Prostate gland (tissue), 2 donors: ENCODE data around the gene CCDC106. TPM values are rescaled to one million over a fixed set of nuclear protein-coding genes. Genes with fewer than 3 reads are reported as not detected.
A peak's percentile ranks its signal among the peaks of the same experiment; 100 is the strongest.

Experiments used
- DNase-seq: peaks from one replicate; pipeline ENCODE4 v3.0.0-alpha.2; 2019; ENCODE audit warnings: low spot score
- H3K27ac ChIP-seq, 2 donors: fragments of 200-600 bp; sonication (generic); 2 replicates each; pipeline ENCODE4 v1.5.1; 2017 to 2019
- H3K27me3 ChIP-seq: fragments of 200-600 bp; sonication (generic); replicated peaks from 2 replicates; pipeline ENCODE4 v1.5.1; 2019; ENCODE audit not compliant: insufficient read depth
- H3K36me3 ChIP-seq, 2 donors: fragments of 200-600 bp; sonication (generic); 1 replicate in 1 of 2; 2 replicates in 1 of 2; pipeline versions ENCODE4 v1.5.1 to v1.8.1; 2017 to 2019
- H3K4me1 ChIP-seq: fragments of 200-600 bp; sonication (generic); replicated peaks from 2 replicates; pipeline ENCODE4 v1.5.1; 2019
- H3K4me3 ChIP-seq, 2 donors: fragments of 200-600 bp; sonication (generic); 2 replicates each; pipeline ENCODE4 v1.5.1; 2017 to 2019
- H3K9me3 ChIP-seq: fragments of 200-600 bp; sonication (generic); 2 replicates; pipeline ENCODE4 v1.5.1; 2017
- CTCF ChIP-seq, 4 experiments: fragments of 200-600 bp in 2 of 4; fragments of 450-650 bp in 2 of 4; sonication (generic) in 2 of 4; IDR thresholded peaks; 1 replicate in 3 of 4; 2 replicates in 1 of 4; pipeline ENCODE4 v1.5.1; 2016 to 2019; ENCODE audit warnings: antibody characterized with exemption in 4 of 4, mild to moderate bottlenecking in 2 of 4, moderate library complexity in 2 of 4
- POLR2A ChIP-seq: fragments of 450-650 bp; IDR thresholded peaks from one replicate; pipeline ENCODE4 v1.6.1; 2016; ENCODE audit warnings: antibody characterized with exemption, mild to moderate bottlenecking
- POLR2AphosphoS5 ChIP-seq: sonication (generic); formaldehyde crosslinking; IDR thresholded peaks from one replicate; pipeline ENCODE4 v1.6.1; 2017; ENCODE audit warnings: antibody characterized with exemption
- WGBS: methylation state at CpG from one replicate; pipeline ENCODE4 v1.1.5; 2018; 5-methylcytosine and 5-hydroxymethylcytosine counted together
- intact Hi-C: fragments of 100-400 bp; cut with DNase I; formaldehyde crosslinking; loops from one replicate; pipeline ENCODE4 v1.14.2; 2022
- total RNA-seq, 2 donors: library from RNA; depleted of rRNA; stranded (reverse); fragments of >200 nt; gene quantifications; one replicate each; pipeline ENCODE4 v1.1.0, GENCODE V29; 2016

CCDC106 gene
- total RNA-seq, 2 donors from 2014 or later = 17.7 to 70.2 TPM

- H3K36me3 ChIP-seq = peaks cover 11 to 14% of the 10 kb centered on the region in 2 donors
- H3K4me3 ChIP-seq = peak overlapping the region; percentile 94 to 99
- TF ChIP-seq POLR2A (no peak), CTCF (IDR thresholded peaks at IDR 0.05) (peak in 3 of 4 experiments; percentile 6 to 33 (median 24)), POLR2AphosphoS5 (peak; percentile 77)
- H3K27ac ChIP-seq = peak overlapping the region; percentile 13 to 96
- peaks cover 10% of the 10 kb centered on the region for H3K4me1 ChIP-seq
- DNase-seq = peak; percentile 82
- no peaks in the 10 kb centered on the region for H3K27me3 ChIP-seq
- intact Hi-C loops = no loop called here
- no peaks in the 10 kb centered on the region for H3K9me3 ChIP-seq
- WGBS = 39% methylated on average over 5 of the region's 5 CpGs
Observed at GRCh38 chr19:55676383-55676782, 28.4 kb downstream of the CCDC106 start.

GRCh38 chr19:55676889-55677505 is 29.0 kb downstream of the CCDC106 start:
- peak overlapping the region; percentile 13 to 96 for H3K27ac ChIP-seq
- intact Hi-C loops = no loop called here
- no peak for DNase-seq
- 85% methylated on average over 7 of the region's 7 CpGs for WGBS
- H3K36me3 ChIP-seq = peaks cover 11 to 14% of the 10 kb centered on the region in 2 donors
- no peaks in the 10 kb centered on the region for H3K9me3 ChIP-seq
- TF ChIP-seq CTCF (IDR thresholded peaks at IDR 0.05) (no peak), POLR2AphosphoS5 (no peak), POLR2A (no peak)
- H3K27me3 ChIP-seq = no peaks in the 10 kb centered on the region
- peak overlapping the region in 1 of 2 donors; percentile 99 for H3K4me3 ChIP-seq
- H3K4me1 ChIP-seq = peaks cover 10% of the 10 kb centered on the region

GRCh38 chr19:55677572-55678028 is 29.6 kb downstream of the CCDC106 start:
- Histone ChIP-seq H3K9me3 (no peaks in the 10 kb centered on the region), H3K27me3 (no peaks in the 10 kb centered on the region), H3K36me3 (peaks cover 11 to 14% of the 10 kb centered on the region in 2 donors), H3K27ac (peak overlapping the region in 1 of 2 donors; percentile 96), H3K4me3 (no peak overlapping the region), H3K4me1 (peaks cover 10% of the 10 kb centered on the region)
- no peak for DNase-seq
- no peak for TF ChIP-seq CTCF (IDR thresholded peaks at IDR 0.05)
- TF ChIP-seq POLR2A = no peak
- TF ChIP-seq POLR2AphosphoS5 = no peak
- 75% methylated on average over 6 of the region's 6 CpGs for WGBS
- intact Hi-C loops = no loop called here

- Histone ChIP-seq H3K36me3 (peaks cover 11 to 14% of the 10 kb centered on the region in 2 donors), H3K27me3 (no peaks in the 10 kb centered on the region), H3K4me3 (no peak overlapping the region), H3K4me1 (peaks cover 10% of the 10 kb centered on the region), H3K9me3 (no peaks in the 10 kb centered on the region), H3K27ac (no peak overlapping the region)
- TF ChIP-seq POLR2A = no peak
- no peak for TF ChIP-seq POLR2AphosphoS5
- DNase-seq = no peak
- 89% methylated on average over 21 of the region's 21 CpGs for WGBS
- intact Hi-C loops = no loop called here
Observed at GRCh38 chr19:55678121-55678671, 30.2 kb downstream of the CCDC106 start.

GRCh38 chr19:55679343-55680257 is 31.6 kb downstream of the CCDC106 start:
- Histone ChIP-seq H3K4me1 (peaks cover 12% of the 10 kb centered on the region), H3K9me3 (no peaks in the 10 kb centered on the region), H3K27me3 (no peaks in the 10 kb centered on the region), H3K36me3 (peaks cover 11 to 14% of the 10 kb centered on the region in 2 donors), H3K27ac (no peak overlapping the region), H3K4me3 (no peak overlapping the region)
- DNase-seq = no peak
- 90% methylated on average over 22 of the region's 24 CpGs for WGBS
- intact Hi-C loops = no loop called here
- TF ChIP-seq CTCF (IDR thresholded peaks at IDR 0.05) (no peak), POLR2AphosphoS5 (no peak), POLR2A (no peak)
